GM23248 (cell line): ENCODE results near the gene CIT.

Source experiments
- EZH2 ChIP-seq: fragments of 200-600 bp; sonication (generic); IDR thresholded peaks from 2 replicates; pipeline ENCODE4 v1.6.1; 2018; ENCODE audit warnings: antibody characterized with exemption, mild to moderate bottlenecking; ENCODE audit not compliant: insufficient read depth, poor library complexity, severe bottlenecking
- EZH2phosphoT487 ChIP-seq: fragments of 200-600 bp; sonication (generic); IDR thresholded peaks from 2 replicates; pipeline ENCODE4 v1.6.1; 2018; ENCODE audit warnings: antibody characterized with exemption, moderate library complexity, mild to moderate bottlenecking, low read depth; ENCODE audit not compliant: insufficient read depth

DNA sequence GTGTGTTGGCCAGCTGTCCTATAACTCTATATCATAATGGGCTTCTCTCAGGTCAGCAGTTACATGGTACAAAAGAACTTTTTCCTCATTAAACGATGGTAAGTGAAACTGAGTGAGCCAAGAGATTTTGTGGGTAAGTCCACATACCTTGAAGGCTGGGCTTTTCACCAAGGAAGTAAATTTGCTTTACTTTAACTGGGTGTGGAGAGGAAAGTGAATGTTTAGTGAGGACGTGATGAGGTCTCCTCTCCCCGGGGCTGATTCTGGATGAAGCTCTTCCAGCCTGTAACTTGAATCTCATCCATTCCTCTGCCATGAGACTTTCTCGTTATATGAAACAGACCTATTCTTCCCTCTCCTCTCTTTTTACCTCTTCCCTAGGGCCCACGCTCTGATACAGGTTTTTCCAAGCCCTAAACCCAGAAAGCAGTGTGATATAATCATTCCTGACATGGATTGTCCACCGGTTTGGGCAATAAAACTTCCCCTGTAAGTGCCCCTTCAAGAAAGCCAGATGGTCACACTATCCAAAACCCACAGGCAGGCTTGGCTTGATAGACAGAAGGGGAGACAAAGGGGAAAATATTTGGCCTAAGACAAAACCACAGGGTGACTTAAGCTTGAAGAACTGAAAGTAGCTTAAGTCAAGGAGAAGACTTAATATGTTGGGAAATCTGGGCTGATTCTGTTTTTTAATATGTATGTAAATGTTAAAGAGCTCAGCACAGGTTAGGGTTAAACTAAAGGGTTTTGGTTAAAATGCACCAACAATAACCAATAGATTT, 50.3 kb downstream of the CIT start:
- no peak for TF ChIP-seq EZH2phosphoT487
- TF ChIP-seq EZH2, result no peak
